ENCODE measurements around the gene JMJD7.

Gene JMJD7

DNA sequence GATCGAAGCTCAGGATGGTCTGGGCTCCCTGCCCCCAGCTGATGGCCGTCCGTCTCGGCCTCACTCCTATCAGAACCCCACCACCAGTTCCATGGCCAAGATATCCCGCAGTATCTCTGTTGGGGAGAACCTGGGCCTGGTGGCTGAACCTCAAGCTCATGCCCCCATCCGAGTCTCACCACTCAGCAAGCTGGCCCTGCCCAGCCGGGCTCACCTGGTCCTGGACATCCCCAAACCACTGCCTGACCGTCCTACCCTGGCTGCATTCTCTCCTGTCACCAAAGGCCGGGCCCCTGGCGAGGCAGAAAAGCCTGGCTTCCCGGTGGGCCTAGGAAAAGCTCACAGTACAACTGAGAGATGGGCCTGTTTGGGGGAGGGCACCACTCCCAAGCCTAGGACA is 4.4 kb upstream of the JMJD7 start:
- DNase-seq, result no peak

DNA sequence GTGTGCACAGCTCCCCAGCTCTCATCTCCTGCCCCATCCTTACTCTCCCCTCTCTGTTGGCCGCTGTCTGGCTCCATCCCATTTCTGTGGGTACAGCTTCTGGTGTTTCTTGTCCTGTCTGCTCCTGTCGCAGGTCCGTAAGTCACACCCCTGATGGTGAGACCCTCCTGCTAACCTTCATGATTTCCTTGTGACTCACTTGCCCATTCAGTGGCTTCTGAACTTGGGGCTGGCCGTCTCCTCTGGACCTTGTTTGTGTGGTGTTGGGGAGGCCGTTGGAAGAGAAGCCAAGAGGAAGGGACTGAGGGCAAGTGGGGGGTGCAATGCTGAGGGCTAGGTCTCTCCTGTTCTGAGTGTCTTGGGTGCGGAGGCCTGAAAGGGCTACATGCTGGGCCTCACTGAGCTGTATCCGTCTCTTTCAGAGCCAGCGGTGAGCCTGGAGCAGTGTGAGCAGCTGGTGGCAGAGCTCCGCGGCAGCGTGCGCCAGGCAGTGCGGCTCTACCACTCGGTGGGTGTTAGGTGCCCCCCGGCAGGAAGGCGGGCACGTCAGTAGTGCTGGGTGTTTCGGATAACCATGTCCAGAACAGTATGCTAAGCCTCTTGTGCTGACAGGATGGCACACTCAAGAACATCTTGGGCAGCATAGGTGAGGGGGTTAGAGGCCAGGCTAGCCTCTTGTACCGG is 3.7 kb upstream of the JMJD7 start:
- no peak for DNase-seq

DNA sequence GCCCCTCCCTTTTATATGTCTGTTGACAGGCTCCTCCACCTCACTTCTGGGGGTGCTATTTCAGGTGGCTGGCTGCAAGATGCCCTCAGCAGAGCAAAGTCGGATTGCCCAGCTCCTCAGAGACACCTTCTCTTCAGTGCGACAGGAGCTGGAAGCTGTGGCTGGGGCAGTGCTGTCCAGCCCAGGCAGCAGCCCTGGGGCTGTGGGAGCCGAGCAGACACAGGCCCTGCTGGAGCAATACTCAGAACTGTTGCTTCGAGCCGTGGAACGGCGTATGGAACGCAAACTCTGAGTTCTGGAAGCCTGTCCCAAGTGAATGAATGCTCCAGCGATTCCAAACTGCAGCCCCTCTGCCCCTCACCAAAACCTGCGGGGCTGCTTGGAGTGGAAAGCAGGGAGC is 2.7 kb upstream of the JMJD7 start:
- DNase-seq, result no peak

DNA sequence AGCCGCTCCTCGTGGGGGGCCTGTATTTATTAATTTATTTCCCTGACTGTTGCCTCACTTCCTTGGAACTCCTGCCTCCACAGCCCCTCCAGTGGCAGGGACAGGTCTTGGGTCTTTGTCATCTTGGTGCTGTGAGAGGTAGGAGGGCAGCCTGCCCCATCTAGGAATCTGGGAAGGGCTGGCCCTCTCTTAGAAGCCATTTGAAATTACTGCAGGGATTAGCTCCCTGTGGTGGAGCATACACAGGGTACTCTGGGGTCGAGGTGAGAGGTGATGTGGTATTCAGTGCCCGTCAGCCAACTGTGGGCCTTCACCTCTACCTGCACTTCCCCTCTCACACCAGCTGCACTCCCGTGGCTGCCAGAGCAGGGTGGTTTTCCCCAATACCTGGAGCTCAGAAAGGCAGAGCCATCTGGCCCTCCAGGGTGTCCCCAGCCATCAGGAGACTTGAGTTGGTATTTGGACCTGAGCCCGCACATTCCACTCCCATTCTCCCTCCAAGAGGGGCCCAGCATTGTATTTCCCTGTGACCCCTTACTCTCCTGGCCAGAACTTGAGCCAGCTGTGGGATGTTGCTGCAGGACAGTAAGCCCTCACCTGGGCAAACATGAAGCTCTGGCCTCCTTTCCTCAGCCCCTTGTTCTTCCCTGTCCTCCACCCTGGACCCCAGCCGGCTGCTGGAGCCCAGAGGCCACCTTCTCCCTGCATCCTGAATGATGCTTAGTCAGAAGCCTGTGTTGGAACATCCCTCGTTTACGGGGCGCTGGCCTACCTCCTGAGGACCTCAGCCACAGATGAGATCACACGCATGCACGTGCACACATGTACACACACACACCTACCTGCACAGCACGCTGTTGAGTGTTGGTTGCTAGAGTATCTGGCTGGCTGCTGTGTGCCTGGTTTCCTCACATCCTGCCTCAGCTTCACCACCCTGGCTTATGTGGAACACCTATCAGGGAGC is 2.0 kb upstream of the JMJD7 start:
- no peak for DNase-seq

DNA sequence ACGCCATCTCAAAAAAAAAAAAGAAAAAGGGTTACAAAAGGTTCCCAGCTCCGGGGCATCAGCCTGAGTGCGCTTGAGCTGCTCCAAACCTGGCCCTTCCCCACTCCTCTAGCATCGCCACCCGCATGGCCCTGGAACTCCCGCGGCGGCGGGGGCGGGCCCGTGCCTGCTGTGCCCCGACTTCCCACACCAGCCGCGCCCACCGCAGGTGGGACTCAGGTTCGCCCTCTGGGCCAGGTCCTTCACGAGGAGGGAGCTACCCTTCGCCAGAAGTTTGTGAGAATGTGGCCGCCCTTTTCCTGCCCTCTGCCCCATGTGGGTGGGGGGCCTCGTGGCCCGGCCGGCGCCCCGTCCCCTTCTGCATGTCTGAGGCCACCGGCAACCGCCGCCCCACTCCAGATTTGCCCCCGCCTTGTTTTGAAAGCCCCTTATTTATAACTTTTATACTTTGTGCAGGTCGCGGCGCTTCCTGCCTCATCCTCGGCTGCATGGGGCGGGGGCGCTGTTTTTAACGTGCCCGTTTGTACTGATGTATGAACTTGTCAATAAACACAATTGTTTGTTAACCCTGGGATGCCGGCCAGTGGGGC is 507 bp upstream of the JMJD7 start:
- DNase-seq, result no peak

DNA sequence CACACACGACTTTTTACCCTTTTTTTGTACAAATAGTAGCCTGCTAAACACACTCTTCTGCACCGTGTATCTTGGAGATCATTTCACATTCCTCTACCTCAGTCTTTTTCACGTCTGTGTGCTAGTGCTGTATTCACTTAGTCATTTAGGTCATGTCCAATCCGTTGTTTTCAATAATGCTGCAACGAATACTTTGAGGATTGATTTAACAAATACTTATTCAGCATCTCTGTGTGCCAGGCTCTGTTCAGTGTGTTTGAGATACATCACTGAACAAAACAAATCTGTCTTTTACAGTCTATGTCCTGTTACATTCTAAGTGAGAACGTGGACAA is 882 bp downstream of the JMJD7 start:
- DNase-seq, result no peak

DNA sequence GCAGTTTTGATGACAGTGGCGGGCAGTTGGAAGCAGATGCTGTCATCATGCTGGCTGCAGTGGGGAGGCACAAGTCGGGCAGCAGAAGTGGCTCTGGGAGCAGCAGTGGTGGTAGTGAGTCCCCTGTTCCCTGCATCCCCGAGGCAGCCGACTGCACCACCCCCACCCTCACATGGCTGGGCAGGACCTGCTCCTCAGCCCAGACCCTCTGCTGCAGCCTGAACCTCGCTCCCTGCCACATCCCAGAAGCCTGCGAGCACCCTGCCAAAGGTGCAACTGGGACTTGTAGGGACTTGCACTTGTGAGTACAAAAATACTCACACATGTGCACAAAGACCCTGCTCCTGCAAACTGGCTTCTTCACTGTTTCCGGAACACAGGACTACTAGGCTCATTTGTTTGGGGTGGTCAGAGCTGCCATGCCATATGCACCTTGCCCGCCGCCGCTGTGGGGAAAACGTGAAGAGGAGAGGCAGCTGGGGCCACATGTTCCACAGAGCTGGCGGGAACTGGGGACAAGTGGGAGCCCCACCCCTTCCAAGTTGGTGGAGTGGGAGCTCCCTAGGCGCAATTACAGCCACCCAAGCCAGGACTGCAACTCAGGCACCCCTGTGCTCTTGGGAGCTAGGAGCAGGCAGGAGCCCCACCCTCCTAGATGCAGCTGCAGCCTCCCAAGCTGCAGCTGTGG is 2.2 kb downstream of the JMJD7 start:
- no peak for DNase-seq

DNA sequence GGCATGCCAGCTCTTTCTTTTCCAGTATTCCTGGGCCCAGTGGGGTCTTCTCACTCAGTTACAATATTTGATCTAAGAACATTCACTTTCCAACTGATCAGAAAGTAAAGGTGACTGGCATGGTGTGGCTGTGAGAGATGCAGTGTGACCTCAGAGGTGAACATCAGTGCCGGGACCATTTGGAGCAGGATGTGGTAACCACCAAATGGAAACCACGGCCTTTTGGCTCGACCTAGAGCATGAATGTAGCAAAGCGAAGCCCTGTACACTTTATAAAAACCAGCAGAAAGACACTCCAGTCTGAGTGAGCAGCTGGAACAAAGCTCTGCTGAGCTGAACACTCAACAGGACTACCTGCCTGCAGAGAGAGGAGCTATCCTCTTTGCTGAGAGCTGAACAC is 3.4 kb downstream of the JMJD7 start:
- DNase-seq, result peak; percentile 80

DNA sequence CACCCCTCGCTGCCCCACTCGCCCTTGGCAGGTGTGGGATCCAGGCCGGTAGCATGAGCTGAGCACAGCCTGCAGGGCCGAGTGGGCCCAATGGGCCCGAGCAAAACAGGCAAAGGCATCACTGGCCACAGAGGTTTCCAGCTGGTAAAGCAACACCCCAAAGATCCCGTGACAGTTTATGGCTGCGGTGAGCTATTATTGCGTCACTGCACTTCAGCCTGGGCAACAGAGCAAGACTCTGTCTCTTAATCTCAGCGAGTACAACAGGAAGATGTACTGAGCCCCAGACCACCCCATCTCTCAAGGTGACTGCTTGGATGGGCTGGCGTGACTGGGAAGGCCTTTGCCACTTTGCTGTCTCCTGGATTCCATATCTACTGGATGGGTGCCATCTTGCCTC is 4.3 kb downstream of the JMJD7 start:
- DNase-seq, result no peak

DNA sequence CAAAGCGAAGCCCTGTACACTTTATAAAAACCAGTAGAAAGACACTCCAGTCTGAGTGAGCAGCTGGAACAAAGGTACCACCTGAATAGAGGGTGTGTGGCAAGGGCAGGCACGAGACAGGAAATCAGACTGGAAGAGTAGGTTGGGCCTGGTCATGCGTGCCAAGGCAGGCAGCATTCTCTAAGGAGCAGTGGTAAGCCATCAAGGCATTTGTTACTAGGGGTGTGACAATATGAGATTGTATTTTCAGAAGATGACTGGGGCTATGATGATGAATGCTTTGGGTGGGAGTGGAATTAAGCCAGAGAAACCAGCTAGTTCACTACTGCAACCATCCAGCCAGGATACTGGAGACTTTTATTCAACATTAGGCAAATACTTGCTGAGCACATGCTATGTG is 5.0 kb downstream of the JMJD7 start:
- no peak for DNase-seq

DNA sequence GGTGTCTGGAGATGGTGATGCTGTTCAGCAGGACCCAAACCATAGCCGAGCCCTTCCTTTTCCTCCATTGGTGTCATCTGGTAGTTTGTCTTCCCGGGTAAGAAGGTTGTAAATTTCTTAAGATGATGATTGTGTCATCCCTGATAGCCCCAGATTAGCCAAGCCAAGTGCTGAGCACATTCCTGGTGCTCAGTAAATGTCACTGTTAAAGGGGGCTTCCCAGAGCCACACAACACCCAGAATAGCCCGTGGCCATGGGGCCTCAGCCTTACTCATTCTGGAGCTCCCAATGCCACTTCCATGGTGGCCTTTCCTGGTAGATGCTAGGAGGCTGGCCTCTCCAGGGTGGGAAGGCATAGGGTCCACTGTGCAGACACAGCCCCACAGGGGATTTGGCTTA is 6.2 kb downstream of the JMJD7 start:
- DNase-seq, result no peak

DNA sequence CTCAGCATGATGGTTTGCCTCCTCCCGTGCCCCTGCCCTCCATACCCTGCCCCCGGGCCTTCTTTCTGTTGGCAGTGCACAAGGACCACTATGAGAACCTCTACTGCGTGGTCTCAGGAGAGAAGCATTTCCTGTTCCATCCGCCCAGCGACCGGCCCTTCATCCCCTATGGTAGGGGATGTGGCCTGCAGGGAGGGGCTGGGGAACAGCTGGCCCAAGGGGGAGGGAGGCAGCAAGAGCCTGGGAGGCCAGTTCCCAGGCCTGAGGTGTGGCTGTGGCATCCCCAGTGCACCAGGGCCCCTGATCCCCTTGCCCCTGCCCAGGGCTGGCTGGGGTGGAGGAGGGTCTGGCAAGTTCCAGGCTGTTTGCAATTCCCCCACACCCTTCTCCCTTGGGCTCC is 8.2 kb downstream of the JMJD7 start:
- DNase-seq, result no peak

DNA sequence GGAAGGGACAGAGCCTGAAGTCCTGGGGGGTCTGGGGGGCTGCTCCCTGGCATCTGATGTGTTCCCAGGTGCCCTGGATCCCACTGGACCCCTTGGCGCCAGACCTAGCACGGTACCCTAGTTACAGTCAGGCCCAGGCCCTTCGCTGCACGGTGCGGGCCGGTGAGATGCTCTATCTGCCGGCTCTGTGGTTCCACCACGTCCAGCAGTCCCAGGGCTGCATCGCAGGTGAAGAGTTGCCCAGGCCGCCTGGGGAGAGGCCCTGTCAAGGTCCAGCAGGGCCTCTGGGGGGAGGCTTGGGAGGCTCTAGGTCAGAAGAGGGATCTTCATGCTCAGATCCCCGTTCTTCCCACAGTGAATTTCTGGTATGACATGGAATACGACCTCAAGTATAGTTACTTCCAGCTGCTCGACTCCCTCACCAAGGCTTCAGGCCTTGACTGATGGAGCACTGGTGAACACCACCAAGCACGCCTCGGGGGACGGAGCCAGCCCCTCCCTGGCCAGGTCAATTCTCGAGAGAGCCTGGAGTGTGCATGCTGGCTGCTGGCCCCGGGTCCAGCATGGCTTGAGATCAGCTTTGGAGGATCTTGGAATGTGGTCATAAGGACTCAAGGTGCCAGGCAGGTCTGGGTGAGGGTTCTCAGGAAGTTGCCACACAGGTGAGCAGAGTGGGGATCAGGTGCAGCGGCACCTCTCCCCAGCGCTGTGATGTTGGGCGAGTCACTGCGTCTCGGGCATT is 9.0 kb downstream of the JMJD7 start:
- no peak for DNase-seq

DNA sequence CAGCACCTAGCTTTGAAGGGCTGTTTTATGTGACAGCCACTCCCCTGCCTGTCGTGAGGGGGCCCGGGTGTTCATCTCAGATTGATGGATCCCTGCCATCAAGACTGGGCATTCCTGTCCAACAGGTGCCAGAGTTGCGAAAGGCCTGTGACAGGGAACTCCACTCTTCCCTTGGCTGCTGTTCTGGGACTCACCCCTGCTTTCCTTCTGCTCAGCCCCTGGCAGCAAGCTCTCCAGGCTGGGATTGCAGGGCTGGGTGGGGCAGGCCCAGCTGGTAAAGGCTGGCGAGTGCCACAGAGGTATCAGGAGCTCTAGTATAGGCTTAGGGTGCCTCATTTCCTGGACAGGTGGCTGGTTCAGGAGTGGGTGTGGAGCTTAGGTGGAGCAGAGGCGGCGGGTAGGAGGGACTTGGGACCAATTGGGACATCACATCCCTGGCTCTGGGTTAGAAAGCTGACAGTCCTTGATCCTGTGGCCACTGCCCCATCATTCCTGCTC is 10.6 kb downstream of the JMJD7 start, which contains the start of gene PLA2G4B:
Gene PLA2G4B (plus strand): TSS at position 448 of the 498 bp plus-strand sequence. CDS start 67 bp downstream, outside the sequence.
- DNase-seq, result no peak

DNA sequence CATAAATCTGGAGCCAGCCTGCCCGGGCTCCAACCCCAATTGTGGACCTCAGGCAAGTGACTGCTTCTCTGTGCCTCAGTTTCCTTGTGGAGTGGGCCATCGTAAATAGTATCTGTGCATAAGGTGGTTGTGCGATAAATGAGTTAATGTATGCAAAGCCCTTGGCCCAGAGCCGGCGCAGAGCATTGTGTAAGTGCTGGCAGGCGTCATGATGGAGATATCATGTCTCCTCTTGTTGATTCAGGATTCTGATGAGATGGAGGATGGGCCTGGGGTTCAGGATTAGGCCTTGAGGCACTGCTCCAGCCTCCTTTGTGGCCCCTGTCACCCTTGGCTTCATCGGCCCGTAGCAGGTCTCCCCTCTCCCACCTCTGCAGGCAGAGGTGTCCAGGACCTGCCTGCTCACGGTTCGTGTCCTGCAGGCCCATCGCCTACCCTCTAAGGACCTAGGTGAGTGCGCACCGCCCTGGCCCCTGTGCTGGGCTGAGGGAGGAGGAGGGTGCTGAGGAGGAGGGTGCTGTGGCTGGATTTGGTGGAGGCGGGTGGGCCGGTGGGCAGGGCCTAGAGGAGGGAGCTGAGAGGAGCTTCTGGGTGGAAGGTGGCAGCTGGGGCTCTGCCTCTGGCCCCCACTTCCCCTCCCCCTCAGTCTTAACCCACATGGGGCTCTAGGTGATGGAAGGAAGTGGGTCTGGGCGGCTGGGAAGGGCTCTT is 12.0 kb downstream of the JMJD7 start:
- DNase-seq, result no peak

DNA sequence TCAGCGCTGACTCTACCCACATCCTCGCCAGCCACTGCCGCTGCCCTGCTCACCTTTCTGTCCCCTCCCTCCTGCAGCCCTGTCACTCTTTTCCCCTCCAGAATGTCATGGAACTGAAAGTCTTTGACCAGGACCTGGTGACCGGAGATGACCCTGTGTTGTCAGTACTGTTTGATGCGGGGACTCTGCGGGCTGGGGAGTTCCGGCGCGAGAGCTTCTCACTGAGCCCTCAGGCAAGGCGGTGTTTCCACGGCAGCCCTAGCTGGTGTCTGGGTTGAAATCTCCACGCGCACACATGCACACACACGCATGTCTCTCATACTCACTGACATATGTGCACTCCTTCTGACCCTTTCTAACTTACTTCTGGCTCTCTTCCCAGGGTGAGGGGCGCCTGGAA is 12.8 kb downstream of the JMJD7 start:
- no peak for DNase-seq

DNA sequence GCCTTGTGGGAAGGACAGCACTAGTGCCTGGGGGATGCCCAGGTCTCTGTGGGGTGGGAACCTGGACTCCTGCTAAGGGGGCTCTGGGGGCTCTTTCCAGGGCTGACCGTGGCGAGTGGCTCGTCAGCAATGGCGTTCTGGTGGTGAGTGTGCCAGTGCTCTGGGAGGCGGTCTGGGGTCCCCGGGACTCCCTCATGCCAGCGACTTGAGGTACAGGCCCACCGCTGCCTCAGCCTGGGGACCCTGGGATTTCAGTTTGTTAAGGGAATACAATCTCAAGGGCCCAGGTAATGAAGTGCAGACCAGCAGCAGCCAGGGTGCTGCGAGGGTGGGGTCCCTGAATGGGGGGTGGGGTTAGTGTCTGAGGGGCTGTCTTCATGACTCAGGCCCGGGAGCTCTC is 13.2 kb downstream of the JMJD7 start:
- no peak for DNase-seq

DNA sequence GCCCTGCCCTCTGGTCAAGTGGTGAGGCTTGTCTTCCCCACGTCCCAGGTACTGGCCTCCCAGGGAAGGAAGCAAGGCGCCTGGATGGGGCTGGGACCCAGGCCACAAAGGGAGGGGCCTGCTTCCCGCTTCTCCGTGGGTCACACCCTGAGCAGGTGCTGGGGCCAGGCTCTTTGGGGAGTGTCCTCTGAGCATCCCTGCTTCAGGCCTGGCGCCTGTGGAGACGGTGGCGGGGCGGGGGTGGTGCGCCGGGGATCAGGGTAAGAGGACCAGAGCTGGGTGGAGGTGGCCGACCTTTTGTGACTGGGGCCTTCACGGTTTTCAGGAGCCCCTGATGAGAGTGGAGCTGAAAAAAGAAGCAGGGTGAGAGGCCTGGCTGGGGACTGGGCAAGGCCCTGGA is 14.3 kb downstream of the JMJD7 start:
- DNase-seq, result no peak

DNA sequence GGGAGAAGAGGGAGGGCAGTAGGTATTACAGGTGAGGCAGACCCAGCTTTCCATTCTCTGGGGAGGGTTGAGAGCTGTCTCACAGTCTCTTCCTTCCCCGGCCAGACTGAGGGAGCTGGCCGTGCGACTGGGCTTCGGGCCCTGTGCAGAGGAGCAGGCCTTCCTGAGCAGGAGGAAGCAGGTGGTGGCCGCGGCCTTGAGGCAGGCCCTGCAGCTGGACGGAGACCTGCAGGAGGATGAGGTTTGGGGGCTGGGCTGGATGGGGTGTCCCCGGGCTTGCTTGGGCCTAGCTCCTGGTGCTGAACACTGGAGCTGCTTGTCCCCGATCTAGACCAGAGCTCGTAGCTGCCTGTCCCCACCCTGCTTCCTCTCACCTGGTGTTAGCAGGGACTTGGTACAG is 15.7 kb downstream of the JMJD7 start:
- DNase-seq, result no peak

DNA sequence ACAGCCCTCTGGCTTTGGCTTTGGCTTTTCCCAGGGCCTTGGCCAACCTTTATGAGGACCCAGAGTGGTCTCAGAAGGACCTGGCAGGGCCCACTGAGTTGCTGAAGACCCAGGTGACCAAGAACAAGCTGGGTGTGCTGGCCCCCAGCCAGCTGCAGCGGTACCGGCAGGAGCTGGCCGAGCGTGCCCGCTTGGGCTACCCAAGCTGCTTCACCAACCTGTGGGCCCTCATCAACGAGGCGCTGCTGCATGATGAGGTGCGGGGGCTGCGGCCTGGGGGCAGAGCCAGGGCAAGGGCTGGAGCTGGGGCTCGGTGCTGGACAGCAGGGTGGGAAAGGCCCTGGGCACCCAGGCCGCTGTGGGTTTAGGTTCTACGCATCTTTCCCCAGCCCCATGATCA is 16.9 kb downstream of the JMJD7 start:
- no peak for DNase-seq

DNA sequence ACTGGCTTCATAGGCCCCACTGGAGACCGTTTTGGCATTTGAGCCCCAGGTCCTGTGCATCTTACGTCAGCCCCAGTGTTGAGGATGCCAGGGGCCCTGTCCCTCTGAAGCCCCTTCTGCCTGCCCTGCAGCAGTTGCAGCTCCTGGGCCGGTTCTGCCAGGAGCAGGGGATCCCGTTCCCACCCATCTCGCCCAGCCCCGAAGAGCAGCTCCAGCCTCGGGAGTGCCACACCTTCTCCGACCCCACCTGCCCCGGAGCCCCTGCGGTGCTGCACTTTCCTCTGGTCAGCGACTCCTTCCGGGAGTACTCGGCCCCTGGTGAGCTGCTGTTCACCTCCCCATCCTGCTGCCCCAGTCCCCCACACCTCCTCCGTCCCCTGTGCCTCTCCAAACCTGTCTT is 19.3 kb downstream of the JMJD7 start:
- no peak for DNase-seq

DNA sequence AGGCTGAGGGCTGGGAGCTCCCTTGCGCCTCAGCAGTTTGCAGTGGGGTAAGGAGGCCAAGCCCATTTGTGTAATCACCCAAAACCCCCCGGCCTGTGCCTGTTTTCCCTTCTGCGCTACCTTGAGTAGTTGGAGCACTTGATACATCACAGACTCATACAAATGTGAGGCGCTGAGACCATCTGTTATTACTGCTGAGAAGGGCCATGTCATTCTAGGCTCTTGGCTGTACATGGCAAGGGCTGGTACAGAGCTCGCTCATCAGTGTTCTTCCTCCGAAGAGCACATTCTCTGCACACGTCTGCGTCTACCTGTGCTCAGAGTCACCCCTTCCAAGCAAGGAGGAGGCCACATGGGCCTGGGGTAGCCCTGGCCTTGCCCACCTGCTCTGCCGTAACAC is 20.1 kb downstream of the JMJD7 start:
- DNase-seq, result no peak

Measured in activated CD4-positive, alpha-beta T cell treated with anti-CD3 and anti-CD28 coated beads, Interleukin-2, Interleukin-6, amounts not matched to agents 100 ng/mL and 50 ng/mL, durations not matched to agents 16 hours and 8 hours (primary cell).